A549 (cell line): ENCODE measurements around the gene PAK4. TPM values are rescaled to one million over a fixed set of nuclear protein-coding genes. Genes with fewer than 3 reads are reported as not detected.

ENCODE experiments used
- ATAC-seq, 2 experiments: fragments of 200-7000 bp in 1 of 2; fragments of >200 bp in 1 of 2; cut with Nextera tagmentation in 1 of 2; cut with Tn5 transposase in 1 of 2; 3 replicates each; pipeline versions ENCODE4 v1.8.0 to v1.9.1; 2018 to 2020; ENCODE audit warnings: mild to moderate bottlenecking in 1 of 2, moderate library complexity in 1 of 2
- CTCF ChIA-PET: fragments of 300-600 bp; sonication (Branson Sonifier 250); formaldehyde crosslinking; extraction: SDS; loops from one replicate; lab custom pipeline; 2021; ENCODE audit warnings: antibody characterized with exemption, inconsistent platforms; lab: Yijun Ruan, JAX
- POLR2A ChIA-PET: fragments of 350-600 bp; formaldehyde crosslinking; extraction: SDS; loops from one replicate; lab custom pipeline; 2021; ENCODE audit warnings: antibody characterized with exemption, inconsistent platforms; lab: Yijun Ruan, JAX
- DNase-seq, 2 experiments: peaks; one replicate each; pipeline versions ENCODE4 v3.0.0 to v3.0.0-alpha.2; 2011 to 2016; ENCODE audit warnings: low read depth in 1 of 2, low spot score in 1 of 2
- FAIRE-seq: peaks from 2 replicates; lab custom pipeline; 2011; peaks lifted over from hg19 to GRCh38; lab: Jason Lieb, UNC
- H3K27ac ChIP-seq, 2 experiments: fragments of >200 bp; sonication (Bioruptor Twin); formaldehyde crosslinking; 3 replicates each; pipeline ENCODE4 v1.5.1; 2016 to 2017
- H3K4me1 ChIP-seq: fragments of >200 bp; sonication (Bioruptor Twin); formaldehyde crosslinking; 3 replicates; pipeline ENCODE4 v1.6.1; 2016
- H3K4me2 ChIP-seq: fragments of >200 bp; sonication (Bioruptor Twin); formaldehyde crosslinking; 3 replicates; pipeline ENCODE4 v1.6.1; 2016
- H3K4me3 ChIP-seq: fragments of >200 bp; sonication (Bioruptor Twin); formaldehyde crosslinking; 3 replicates; pipeline ENCODE4 v1.5.1; 2016
- H3K9me3 ChIP-seq: fragments of >200 bp; sonication (Bioruptor Twin); formaldehyde crosslinking; 3 replicates; pipeline ENCODE4 v1.6.1; 2016
- BHLHE40 ChIP-seq: IDR thresholded peaks from 2 replicates; pipeline ENCODE4 v1.6.1; 2012; ENCODE audit warnings: low read depth, low read length, inconsistent platforms
- CBX8 ChIP-seq: fragments of 200-600 bp; sonication (generic); IDR thresholded peaks from 2 replicates; pipeline ENCODE4 v1.6.1; 2016
- CEBPB ChIP-seq, 2 experiments: fragments of >200 bp in 1 of 2; sonication (Bioruptor Twin) in 1 of 2; formaldehyde crosslinking in 1 of 2; IDR thresholded peaks; 2 replicates each; pipeline ENCODE4 v1.6.1; 2012 to 2016
- CHD4 ChIP-seq: fragments of 200-600 bp; sonication (generic); IDR thresholded peaks from 2 replicates; pipeline ENCODE4 v1.6.1; 2016; ENCODE audit warnings: antibody characterized with exemption, mild to moderate bottlenecking, borderline replicate concordance
- EHF ChIP-seq: fragments of 250-450 bp; sonication (Bioruptor Pico); IDR thresholded peaks from 2 replicates; pipeline ENCODE4 v1.5.0; 2020; ENCODE audit warnings: mild to moderate bottlenecking
- EP300 ChIP-seq, 2 experiments: fragments of >200 bp; sonication (Bioruptor Twin); formaldehyde crosslinking; IDR thresholded peaks; 2 replicates in 1 of 2; 3 replicates in 1 of 2; pipeline ENCODE4 v1.6.1; 2016 to 2017
- ESRRA ChIP-seq: fragments of 150-350 bp; IDR thresholded peaks from 2 replicates; pipeline ENCODE4 v1.6.1; 2014; ENCODE audit warnings: mild to moderate bottlenecking, low read length, borderline replicate concordance
- FOSL2 ChIP-seq, 2 experiments: fragments of 450-650 bp in 1 of 2; fragments of >200 bp in 1 of 2; sonication (Bioruptor Twin) in 1 of 2; formaldehyde crosslinking; IDR thresholded peaks; 2 replicates each; pipeline versions ENCODE4 v1.5.0 to v1.6.1; 2016 to 2020; ENCODE audit warnings: mild to moderate bottlenecking in 1 of 2, moderate library complexity in 1 of 2
- HDAC2 ChIP-seq: fragments of 200-600 bp; sonication (generic); IDR thresholded peaks from 2 replicates; pipeline ENCODE4 v1.6.1; 2016
- HOXA7 ChIP-seq: fragments of 250-450 bp; sonication (Bioruptor Pico); IDR thresholded peaks from 2 replicates; pipeline ENCODE4 v1.5.0; 2020; ENCODE audit warnings: mild to moderate bottlenecking, moderate library complexity
- HOXB5 ChIP-seq: fragments of 250-450 bp; sonication (Bioruptor Pico); IDR thresholded peaks from 2 replicates; pipeline ENCODE4 v1.5.0; 2020; ENCODE audit warnings: mild to moderate bottlenecking, moderate library complexity
- JUN ChIP-seq, 2 experiments: fragments of >200 bp; sonication (Bioruptor Twin); formaldehyde crosslinking; IDR thresholded peaks; 2 replicates in 1 of 2; 3 replicates in 1 of 2; pipeline ENCODE4 v1.6.1; 2016 to 2017
- JUNB ChIP-seq: fragments of >200 bp; sonication (Bioruptor Twin); formaldehyde crosslinking; IDR thresholded peaks from 2 replicates; pipeline ENCODE4 v1.6.1; 2016
- KDM1A ChIP-seq: fragments of 200-600 bp; sonication (generic); IDR thresholded peaks from 2 replicates; pipeline ENCODE4 v1.6.1; 2016; ENCODE audit warnings: low read depth, mild to moderate bottlenecking
- KDM5A ChIP-seq: fragments of 200-600 bp; sonication (generic); IDR thresholded peaks from 2 replicates; pipeline ENCODE4 v1.6.1; 2016; ENCODE audit warnings: antibody characterized with exemption, mild to moderate bottlenecking
- MAZ ChIP-seq: fragments of 150-350 bp; IDR thresholded peaks from 2 replicates; pipeline ENCODE4 v1.6.1; 2014; ENCODE audit warnings: antibody characterized with exemption, low read depth, low read length, borderline replicate concordance
- NFE2L2 ChIP-seq: fragments of 150-350 bp; conservative IDR thresholded peaks from 2 replicates; pipeline ENCODE4 v1.6.1; 2014; ENCODE audit warnings: low read length
- NR3C1 ChIP-seq: fragments of >200 bp; sonication (Bioruptor Twin); formaldehyde crosslinking; IDR thresholded peaks from 3 replicates; pipeline ENCODE4 v1.6.1; 2017
- PHF8 ChIP-seq: fragments of 200-600 bp; sonication (generic); IDR thresholded peaks from 2 replicates; pipeline ENCODE4 v1.6.1; 2016; ENCODE audit warnings: low read depth, mild to moderate bottlenecking, antibody characterized with exemption, moderate library complexity, borderline replicate concordance
- POLR2A ChIP-seq: IDR thresholded peaks from 2 replicates; pipeline ENCODE4 v1.6.1; 2012; ENCODE audit warnings: mild to moderate bottlenecking, low read length
- RARB ChIP-seq: fragments of 250-450 bp; sonication (Bioruptor Pico); IDR thresholded peaks from 2 replicates; pipeline ENCODE4 v1.8.0; 2021; ENCODE audit warnings: mild to moderate bottlenecking, moderate library complexity
- RFX5 ChIP-seq: fragments of 450-650 bp; IDR thresholded peaks from 2 replicates; pipeline ENCODE4 v1.7.1; 2014; ENCODE audit warnings: antibody characterized with exemption, mild to moderate bottlenecking, moderate library complexity
- RNF2 ChIP-seq: fragments of 200-600 bp; sonication (generic); IDR thresholded peaks from 2 replicates; pipeline ENCODE4 v1.6.1; 2016; ENCODE audit warnings: low read depth, mild to moderate bottlenecking, antibody characterized with exemption, moderate library complexity, borderline replicate concordance
- SMC3 ChIP-seq: fragments of >200 bp; sonication (Bioruptor Twin); formaldehyde crosslinking; IDR thresholded peaks from 3 replicates; pipeline ENCODE4 v1.6.1; 2018; ENCODE audit warnings: inconsistent platforms
- TFCP2L1 ChIP-seq: fragments of 250-450 bp; sonication (Bioruptor Pico); IDR thresholded peaks from 2 replicates; pipeline ENCODE4 v1.5.0; 2021; ENCODE audit warnings: mild to moderate bottlenecking
- ZC3H11A ChIP-seq: fragments of 450-650 bp; IDR thresholded peaks from 2 replicates; pipeline ENCODE4 v1.6.1; 2014; ENCODE audit warnings: antibody characterized with exemption, mild to moderate bottlenecking
- ZFP36 ChIP-seq: fragments of 450-650 bp; IDR thresholded peaks from 2 replicates; pipeline ENCODE4 v1.6.1; 2014; ENCODE audit warnings: borderline replicate concordance; ENCODE audit not compliant: partially characterized antibody
- ZSCAN20 ChIP-seq: fragments of 250-450 bp; sonication (Bioruptor Pico); IDR thresholded peaks from 2 replicates; pipeline ENCODE4 v1.8.0; 2022; ENCODE audit warnings: mild to moderate bottlenecking, moderate library complexity
- WGBS: methylation state at CpG from one replicate; pipeline ENCODE4 v1.1.6; 2017; ENCODE audit errors: missing lambda C conversion rate; 5-methylcytosine and 5-hydroxymethylcytosine counted together
- polyA plus RNA-seq, 4 experiments: library from polyadenylated mRNA; depleted of rRNA in 3 of 4; stranded (reverse); fragments of >200 nt; fragmentation: RNase III in 1 of 4; extraction: RNeasy Plus Mini Kit Qiagen cat#74134 plus additional on column Dnase treatment in 1 of 4; gene quantifications; 2 replicates in 3 of 4; 3 replicates in 1 of 4; pipeline ENCODE4 v1.2.3, GENCODE V29; 2011 to 2017
- TF ChIP-seq, protein P1 (sequence below): fragments of >200 bp; sonication (Bioruptor Twin); formaldehyde crosslinking; IDR thresholded peaks from 3 replicates; pipeline ENCODE4 v1.5.1; 2016
- TF ChIP-seq, protein P2 (sequence below): fragments of 200-600 bp; sonication (generic); IDR thresholded peaks from 2 replicates; pipeline ENCODE4 v1.6.1; 2016; ENCODE audit warnings: antibody characterized with exemption, mild to moderate bottlenecking, moderate library complexity
- TF ChIP-seq, protein P3 (sequence below): fragments of 250-450 bp; sonication (Bioruptor Pico); IDR thresholded peaks from 2 replicates; pipeline ENCODE4 v1.5.0; 2020; ENCODE audit warnings: low read depth, mild to moderate bottlenecking, moderate library complexity

The PAK4 gene
- polyA plus RNA-seq, 2 of the 4 experiments (the other 2 are of a cell fraction) = 42.9 to 84.2 TPM

DNA sequence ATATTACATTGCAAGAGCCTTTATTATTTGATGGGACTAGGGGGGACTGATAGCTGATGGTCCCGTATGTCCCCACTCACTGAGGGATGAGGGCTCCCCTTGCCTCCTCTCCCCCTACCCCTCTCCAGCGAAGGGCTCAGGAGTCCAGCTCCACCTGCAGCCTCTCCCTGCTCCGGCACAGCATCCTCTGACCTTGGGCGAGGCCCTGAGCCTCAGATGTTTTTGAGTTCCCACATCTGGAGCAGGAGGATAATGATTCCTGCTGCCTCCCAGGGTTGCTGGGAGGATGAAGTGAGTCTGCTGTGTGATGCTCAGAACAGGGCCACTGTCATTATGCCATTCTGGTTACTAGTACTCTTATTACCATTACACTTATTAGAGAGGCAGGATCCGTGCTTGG lies 15.0 kb downstream of the PAK4 start:
- Histone ChIP-seq H3K4me1 (peaks cover 66% of the 10 kb centered on the region), H3K27ac (peak overlapping the region in 1 of 2 experiments; percentile 64; a peak in 2 of 6 replicates), H3K4me2 (no peak overlapping the region), H3K9me3 (no peaks in the 10 kb centered on the region), H3K4me3 (no peak overlapping the region)
- ATAC-seq (no peak), FAIRE-seq (no peak), DNase-seq (no peak)
- TF ChIP-seq KDM1A = no peak
- TF ChIP-seq RARB (CRISPR knock-in tag) = no peak
- no peak for TF ChIP-seq TFCP2L1
- no peak for TF ChIP-seq CEBPB (IDR thresholded peaks at IDR 0.05)
- no peak for TF ChIP-seq JUNB
- TF ChIP-seq HOXA7 (CRISPR knock-in tag) = no peak
- TF ChIP-seq, protein P1, sequence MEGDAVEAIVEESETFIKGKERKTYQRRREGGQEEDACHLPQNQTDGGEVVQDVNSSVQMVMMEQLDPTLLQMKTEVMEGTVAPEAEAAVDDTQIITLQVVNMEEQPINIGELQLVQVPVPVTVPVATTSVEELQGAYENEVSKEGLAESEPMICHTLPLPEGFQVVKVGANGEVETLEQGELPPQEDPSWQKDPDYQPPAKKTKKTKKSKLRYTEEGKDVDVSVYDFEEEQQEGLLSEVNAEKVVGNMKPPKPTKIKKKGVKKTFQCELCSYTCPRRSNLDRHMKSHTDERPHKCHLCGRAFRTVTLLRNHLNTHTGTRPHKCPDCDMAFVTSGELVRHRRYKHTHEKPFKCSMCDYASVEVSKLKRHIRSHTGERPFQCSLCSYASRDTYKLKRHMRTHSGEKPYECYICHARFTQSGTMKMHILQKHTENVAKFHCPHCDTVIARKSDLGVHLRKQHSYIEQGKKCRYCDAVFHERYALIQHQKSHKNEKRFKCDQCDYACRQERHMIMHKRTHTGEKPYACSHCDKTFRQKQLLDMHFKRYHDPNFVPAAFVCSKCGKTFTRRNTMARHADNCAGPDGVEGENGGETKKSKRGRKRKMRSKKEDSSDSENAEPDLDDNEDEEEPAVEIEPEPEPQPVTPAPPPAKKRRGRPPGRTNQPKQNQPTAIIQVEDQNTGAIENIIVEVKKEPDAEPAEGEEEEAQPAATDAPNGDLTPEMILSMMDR = no peak
- no peak for TF ChIP-seq FOSL2 (IDR thresholded peaks at IDR 0.05)
- TF ChIP-seq FOSL2 (CRISPR knock-in tag; IDR thresholded peaks at IDR 0.05) = no peak
- no peak for TF ChIP-seq EHF (CRISPR knock-in tag)
- no peak for TF ChIP-seq JUN (IDR thresholded peaks at IDR 0.05)
- TF ChIP-seq NR3C1 = no peak
- TF ChIP-seq ZSCAN20 (CRISPR knock-in tag) = no peak
- no peak for TF ChIP-seq MAZ
- TF ChIP-seq EP300 (IDR thresholded peaks at IDR 0.05) = no peak
- TF ChIP-seq CBX8 = no peak
- TF ChIP-seq RFX5 = no peak
- no peak for TF ChIP-seq KDM5A
- TF ChIP-seq NFE2L2 = no peak
- TF ChIP-seq ZFP36 = no peak
- TF ChIP-seq ESRRA = no peak
- POLR2A ChIA-PET = no interaction called here
- CTCF ChIA-PET = interaction anchor here (0.9 to 4.2 kb wide), 14 partner anchors 10 to 257 kb away, joined by 3 to 22 read pairs (median 9); partner anchors contain the start of gene PAK4
- WGBS = 91% methylated on average over 5 of the region's 5 CpGs

DNA sequence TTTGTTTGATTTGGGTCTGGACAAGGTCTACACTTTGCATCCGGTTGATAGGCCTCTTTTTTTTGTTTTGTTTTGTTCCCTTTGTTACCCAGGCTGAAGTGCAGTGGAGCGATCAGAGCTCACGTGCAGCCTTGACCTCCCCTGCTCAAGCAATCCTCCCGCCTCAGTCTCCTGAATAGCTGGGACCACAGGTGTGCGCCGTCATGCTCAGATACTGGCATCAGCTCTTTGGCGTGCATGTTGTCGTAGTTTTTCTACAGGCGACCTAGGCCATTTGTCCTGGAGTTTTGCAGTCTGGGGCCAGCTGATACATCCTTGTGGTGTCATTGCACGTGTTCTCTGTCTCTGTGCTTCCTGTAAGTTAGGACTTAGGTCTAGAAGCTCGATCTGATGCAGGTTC lies 16.3 kb downstream of the PAK4 start:
- ATAC-seq (no peak), DNase-seq (no peak), FAIRE-seq (no peak)
- Histone ChIP-seq H3K4me1 (peaks cover 53% of the 10 kb centered on the region), H3K4me3 (no peak overlapping the region), H3K4me2 (no peak overlapping the region), H3K27ac (no peak overlapping the region)
- WGBS = 83% methylated on average over 11 of the region's 11 CpGs
- ChIA-PET CTCF (interaction anchor here (0.9 to 2.8 kb wide), 8 partner anchors 12 to 256 kb away, joined by 3 to 9 read pairs (median 5); no protein-coding TSS in a partner anchor), POLR2A (no interaction called here)
- TF ChIP-seq, protein P2, sequence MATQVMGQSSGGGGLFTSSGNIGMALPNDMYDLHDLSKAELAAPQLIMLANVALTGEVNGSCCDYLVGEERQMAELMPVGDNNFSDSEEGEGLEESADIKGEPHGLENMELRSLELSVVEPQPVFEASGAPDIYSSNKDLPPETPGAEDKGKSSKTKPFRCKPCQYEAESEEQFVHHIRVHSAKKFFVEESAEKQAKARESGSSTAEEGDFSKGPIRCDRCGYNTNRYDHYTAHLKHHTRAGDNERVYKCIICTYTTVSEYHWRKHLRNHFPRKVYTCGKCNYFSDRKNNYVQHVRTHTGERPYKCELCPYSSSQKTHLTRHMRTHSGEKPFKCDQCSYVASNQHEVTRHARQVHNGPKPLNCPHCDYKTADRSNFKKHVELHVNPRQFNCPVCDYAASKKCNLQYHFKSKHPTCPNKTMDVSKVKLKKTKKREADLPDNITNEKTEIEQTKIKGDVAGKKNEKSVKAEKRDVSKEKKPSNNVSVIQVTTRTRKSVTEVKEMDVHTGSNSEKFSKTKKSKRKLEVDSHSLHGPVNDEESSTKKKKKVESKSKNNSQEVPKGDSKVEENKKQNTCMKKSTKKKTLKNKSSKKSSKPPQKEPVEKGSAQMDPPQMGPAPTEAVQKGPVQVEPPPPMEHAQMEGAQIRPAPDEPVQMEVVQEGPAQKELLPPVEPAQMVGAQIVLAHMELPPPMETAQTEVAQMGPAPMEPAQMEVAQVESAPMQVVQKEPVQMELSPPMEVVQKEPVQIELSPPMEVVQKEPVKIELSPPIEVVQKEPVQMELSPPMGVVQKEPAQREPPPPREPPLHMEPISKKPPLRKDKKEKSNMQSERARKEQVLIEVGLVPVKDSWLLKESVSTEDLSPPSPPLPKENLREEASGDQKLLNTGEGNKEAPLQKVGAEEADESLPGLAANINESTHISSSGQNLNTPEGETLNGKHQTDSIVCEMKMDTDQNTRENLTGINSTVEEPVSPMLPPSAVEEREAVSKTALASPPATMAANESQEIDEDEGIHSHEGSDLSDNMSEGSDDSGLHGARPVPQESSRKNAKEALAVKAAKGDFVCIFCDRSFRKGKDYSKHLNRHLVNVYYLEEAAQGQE = no peak
- TF ChIP-seq HOXB5 (CRISPR knock-in tag) (no peak), SMC3 (no peak), HDAC2 (no peak), EP300 (IDR thresholded peaks at IDR 0.05) (no peak), BHLHE40 (no peak), POLR2A (no peak), JUN (IDR thresholded peaks at IDR 0.05) (no peak), RNF2 (no peak), NFE2L2 (no peak), MAZ (no peak), CHD4 (no peak), ZC3H11A (no peak), PHF8 (no peak), ZSCAN20 (CRISPR knock-in tag) (no peak)
- TF ChIP-seq, protein P3, sequence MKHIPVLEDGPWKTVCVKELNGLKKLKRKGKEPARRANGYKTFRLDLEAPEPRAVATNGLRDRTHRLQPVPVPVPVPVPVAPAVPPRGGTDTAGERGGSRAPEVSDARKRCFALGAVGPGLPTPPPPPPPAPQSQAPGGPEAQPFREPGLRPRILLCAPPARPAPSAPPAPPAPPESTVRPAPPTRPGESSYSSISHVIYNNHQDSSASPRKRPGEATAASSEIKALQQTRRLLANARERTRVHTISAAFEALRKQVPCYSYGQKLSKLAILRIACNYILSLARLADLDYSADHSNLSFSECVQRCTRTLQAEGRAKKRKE (CRISPR knock-in tag) = no peak
- TF ChIP-seq, all 56 proteins: peak for 0
- H3K9me3 ChIP-seq = no peaks in the 10 kb centered on the region
